HG02981 (cell line): ENCODE data around the gene GFPT1.
"Not testable (repeated sequence)": the region's sequence is repeated elsewhere in the genome, so short reads cannot be mapped to it uniquely, and the experiment has no call there.

Experiments
- ATAC-seq: cut with Tn5 transposase; IDR thresholded peaks from one replicate; pipeline ENCODE4 v1.9.1; 2021; ENCODE audit warnings: mild to moderate bottlenecking, moderate library complexity; ENCODE audit not compliant: unreplicated experiment

GFPT1 gene

GRCh38 chr2:69386789-69387734 lies at the start of gene GFPT1:
GFPT1 (minus strand) TSS chr2:69387227; CDS start chr2:69387071, 156 bp downstream.
- ATAC-seq: peak; percentile 90

GRCh38 chr2:69436596-69436937 lies 49.5 kb upstream of the GFPT1 start:
- peak; percentile 4 for ATAC-seq

- no peak for ATAC-seq
These were observed 47.7 kb upstream of the GFPT1 start for GRCh38 chr2:69434753-69435152.

DNA sequence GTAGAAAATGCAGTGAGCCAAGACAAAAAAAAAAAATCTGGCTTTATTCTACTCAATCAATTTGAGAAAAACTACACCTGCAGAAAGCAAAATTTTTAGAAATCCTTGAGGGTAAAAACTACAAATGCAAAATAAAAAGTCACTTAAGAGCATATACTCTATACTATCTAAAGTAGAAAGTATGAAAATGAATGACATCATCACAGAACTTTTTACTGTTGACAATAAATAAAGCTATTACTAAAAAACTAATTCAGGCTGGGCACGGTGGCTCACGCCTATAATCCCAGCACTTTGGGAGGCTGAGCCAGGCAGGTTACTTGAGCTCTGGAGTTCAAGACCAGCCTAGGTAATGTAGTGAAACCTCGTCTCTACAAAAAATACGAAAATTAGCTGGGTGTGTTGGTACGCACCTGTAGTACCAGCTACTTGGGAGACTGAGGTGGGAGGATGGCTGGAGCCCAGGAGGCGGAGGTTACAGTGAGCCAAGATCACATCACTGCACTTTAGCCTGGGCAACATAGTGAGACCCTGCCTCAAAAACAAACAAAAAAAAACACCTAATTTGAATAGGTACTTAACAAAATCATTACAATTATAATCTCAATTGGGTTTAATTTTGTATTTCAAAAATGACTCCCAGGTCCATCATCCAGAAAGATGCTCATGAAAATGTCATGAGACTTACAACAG lies 42.6 kb upstream of the GFPT1 start:
- no peak for ATAC-seq

DNA sequence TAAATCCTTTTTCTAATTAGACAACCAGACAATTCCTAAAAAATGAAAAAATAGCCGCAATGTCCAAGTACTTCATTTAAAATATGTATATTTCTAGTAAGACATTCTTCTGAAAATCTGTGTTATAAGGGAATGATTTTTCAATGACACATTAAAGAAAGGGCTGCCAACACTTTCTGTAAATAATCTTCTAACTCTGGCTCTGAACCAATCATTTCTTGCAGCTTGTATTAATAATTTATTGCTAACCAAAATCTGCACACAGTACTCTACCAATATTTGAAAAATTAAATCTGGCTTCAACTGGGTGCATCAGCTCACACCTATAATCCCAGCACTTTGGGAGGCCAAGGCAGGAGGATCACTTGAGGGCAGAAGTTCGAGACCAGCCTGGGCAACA lies 42.0 kb upstream of the GFPT1 start:
- no peak for ATAC-seq

DNA sequence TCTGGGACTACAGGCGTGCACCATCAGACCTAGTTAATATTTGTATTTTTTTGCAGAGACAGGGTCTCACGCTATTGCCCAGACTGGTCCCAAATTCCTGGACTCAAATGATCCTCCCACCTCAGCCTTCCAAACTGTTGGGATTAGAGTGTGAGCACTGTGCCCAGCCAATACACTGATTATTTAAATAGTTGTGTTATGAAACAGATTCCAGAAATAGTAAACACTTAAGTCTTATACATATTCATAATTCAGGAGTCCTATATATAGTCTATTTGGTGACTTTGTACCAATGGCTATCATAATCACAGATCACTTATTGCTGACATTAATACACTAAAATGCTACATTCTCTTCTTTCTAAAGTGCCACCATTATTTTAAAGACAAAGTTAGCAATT lies 37.4 kb upstream of the GFPT1 start:
- ATAC-seq: no peak

DNA sequence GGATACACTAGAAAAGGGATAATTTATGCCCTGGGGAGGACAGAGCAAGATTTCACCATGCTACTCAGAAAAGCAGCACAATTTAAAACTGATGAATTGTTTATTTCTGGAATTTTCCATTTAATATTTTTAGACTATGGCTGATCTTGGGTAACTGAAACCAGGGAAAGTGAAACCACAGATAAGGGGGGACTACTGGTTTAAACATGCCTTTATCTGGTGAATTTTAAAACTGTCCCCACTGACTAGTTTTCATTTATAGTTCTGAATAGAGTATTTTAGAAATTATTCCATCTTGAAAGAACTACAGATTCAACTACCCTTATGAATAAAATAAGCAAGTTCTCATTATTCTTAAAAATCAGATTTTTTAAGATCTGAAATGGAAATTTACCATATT lies 35.2 kb upstream of the GFPT1 start:
- no peak for ATAC-seq

DNA sequence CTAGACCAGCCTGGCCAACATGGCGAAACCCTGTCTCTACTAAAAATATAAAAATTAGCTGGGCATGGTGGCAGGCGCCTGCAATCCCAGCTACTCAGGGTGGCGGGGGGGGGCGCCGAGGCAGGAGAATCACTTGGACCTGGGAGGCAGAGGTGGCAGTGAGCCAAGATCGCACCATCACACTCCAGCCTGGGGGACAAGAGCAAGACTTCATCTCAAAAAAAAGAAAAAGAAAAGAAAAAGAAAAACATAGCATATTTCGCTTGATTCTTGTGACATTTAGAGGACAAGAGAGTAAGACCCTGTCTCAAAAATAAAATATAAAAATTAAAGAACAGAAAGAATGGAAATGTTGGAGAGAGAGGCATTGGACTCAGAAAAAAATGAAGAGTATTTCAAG lies 32.1 kb upstream of the GFPT1 start:
- ATAC-seq: not testable (repeated sequence)

DNA sequence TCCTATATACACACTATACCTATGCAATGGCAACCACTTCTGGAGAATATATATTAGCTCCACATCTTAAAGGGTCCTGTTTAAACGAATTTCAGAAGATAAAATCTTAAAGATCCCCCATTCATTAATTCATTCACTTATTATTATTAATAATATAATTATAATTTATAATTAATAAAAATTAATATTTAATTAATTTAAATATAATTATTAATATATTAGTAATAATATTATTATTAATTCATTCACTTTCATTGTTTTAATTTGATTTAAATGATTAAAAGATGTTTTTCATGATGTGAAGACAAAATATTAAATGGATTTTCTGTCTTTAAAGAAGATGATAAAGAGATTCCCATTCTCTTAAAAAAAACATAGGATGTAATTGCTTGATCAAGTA lies 29.1 kb upstream of the GFPT1 start:
- ATAC-seq: no peak

GRCh38 chr2:69411120-69411519 lies 24.1 kb upstream of the GFPT1 start:
- no peak for ATAC-seq

GRCh38 chr2:69405306-69405705 lies 18.3 kb upstream of the GFPT1 start:
- no peak for ATAC-seq

- no peak for ATAC-seq
These were observed 13.1 kb upstream of the GFPT1 start for GRCh38 chr2:69400121-69400520.

DNA sequence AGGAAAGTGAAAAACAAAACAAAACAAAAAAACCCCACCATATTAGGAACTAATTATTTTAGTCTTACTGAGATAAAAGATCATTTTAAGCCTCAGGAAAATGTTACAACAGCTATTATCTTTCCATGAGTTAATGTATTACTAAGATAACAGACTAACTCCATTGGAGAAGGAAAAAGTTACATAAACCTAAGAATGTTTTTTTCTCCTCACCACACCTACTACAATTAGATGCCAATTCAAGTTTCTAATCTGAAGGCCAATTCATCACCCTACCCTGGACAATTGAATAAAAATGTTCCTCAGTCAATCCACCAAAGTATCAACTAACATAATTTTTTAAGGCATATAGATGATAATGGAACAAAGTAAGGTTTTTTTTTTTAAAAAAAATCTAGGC lies 10.2 kb upstream of the GFPT1 start:
- ATAC-seq: no peak

GRCh38 chr2:69395866-69396265 lies 8.8 kb upstream of the GFPT1 start:
- ATAC-seq: no peak

- no peak for ATAC-seq
These were observed 6.9 kb upstream of the GFPT1 start for GRCh38 chr2:69393963-69394362.

DNA sequence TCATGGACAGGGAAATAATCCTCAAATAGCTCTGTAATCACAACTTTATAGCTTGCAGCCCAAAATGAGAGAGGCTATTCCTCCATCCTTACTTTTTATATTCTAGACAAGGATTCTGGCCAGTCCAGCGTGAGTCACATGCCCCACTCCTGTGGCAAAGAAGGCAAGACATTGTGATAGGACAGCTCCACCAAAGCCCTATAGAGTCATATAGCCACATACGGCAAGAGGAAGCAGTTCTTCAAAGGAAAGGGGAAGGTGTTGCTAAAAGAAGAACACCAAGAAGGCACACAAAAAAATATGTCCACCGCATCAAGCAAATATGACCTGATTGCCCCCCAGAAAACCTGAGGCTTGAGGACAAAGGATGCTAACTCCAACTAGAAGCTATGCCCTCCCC lies 3.4 kb upstream of the GFPT1 start:
- ATAC-seq: no peak

DNA sequence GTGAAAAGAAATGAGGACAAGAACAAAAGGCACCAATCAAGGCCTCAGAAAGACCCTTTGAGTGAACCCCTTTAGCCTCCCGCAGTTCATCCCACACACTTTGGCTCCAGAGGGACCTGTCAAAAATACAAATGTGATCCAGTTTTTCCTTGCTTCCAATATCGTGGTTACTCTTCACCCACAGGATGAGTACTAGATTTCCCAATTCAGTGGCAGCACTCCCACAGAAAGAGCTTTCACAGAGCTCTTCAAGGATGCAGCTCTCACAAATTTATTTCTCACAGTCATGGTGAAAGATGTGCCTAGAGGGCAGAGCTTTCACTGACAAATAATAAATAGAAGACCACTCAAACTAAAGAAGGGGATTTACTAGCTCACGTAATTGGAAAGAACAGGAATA lies 3.0 kb upstream of the GFPT1 start:
- ATAC-seq: no peak

DNA sequence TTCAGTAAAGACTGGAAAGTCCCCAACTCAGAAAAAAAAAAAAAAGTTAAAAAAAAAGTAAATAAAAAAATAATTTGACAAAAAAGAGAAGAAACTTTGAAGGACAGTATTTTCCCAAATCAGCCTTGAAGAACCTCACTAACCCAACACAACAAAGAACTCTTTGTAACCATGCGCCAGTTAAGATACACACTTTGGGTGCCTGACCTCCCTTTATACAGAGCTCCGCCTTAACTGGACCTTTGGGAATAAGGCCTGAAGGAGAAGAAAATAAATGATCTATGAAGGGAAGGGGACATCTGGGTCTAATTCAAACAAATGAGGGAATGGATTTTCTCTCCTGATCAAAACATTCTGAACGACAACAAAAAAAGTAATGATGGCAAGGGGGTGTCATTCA lies 2.2 kb upstream of the GFPT1 start:
- no peak for ATAC-seq

- ATAC-seq: no peak
These were observed 899 bp upstream of the GFPT1 start for GRCh38 chr2:69387770-69388481.

- ATAC-seq: no peak
These were observed 667 bp downstream of the GFPT1 start for GRCh38 chr2:69386360-69386759.

GRCh38 chr2:69385443-69386151 lies 1.4 kb downstream of the GFPT1 start:
- no peak for ATAC-seq
